GM19468 (cell line): ENCODE measurements around the gene GCLC.
"Not testable (repeated sequence)": the region's sequence is repeated elsewhere in the genome, so short reads cannot be mapped to it uniquely, and the experiment has no call there.

Experiments used
- ATAC-seq: cut with Tn5 transposase; IDR thresholded peaks from one replicate; pipeline ENCODE4 v1.9.1; 2021; ENCODE audit warnings: mild to moderate bottlenecking, moderate library complexity, moderate number of reproducible peaks; ENCODE audit not compliant: unreplicated experiment; ENCODE audit errors: extremely low read depth

GCLC gene

DNA sequence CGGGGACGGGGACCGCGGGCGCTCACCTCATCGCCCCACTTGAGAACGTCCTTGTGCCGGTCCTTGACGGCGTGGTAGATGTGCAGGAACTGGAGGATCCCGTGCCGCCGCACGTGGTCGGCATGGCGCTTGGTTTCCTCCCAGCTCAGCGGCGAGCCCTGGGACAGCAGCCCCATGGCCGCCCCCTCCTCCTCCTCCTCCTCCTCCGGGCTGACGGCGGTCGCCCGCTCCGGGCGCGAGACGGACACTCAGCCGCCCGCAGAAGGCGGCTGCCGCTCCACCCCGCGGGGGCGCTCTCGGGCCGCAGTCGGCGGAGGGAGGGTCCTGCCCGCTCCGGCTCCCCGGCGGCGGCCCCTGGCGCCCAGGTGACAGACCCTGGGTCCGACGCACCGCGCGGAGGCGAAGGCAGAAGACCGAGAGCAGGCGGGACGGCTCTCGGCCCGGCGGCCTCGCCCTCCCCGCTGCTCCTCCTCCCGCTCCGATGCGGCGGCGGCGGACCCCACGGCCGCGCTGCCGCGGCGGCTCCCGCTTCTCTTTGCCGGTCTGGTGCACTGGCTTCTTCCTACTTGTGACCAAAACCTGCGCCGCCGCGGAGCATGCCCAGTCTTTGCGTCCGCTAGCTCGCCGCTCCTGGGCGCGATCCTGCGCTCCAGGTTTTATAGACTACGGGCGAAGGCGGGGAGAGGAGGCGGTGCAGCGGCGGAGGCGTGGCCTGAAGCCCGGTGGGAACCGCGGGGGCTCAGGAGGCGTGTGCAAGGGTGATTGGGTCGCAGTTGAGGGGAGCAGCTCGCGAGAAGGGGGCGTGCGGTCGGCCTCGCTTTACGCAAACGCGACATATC lies at the start of gene GCLC:
Gene GCLC, minus strand, starts transcription at position 632 of the 839 bp plus-strand sequence. Its CDS starts 456 bp downstream, at position 176.
- peak; percentile 54 for ATAC-seq

DNA sequence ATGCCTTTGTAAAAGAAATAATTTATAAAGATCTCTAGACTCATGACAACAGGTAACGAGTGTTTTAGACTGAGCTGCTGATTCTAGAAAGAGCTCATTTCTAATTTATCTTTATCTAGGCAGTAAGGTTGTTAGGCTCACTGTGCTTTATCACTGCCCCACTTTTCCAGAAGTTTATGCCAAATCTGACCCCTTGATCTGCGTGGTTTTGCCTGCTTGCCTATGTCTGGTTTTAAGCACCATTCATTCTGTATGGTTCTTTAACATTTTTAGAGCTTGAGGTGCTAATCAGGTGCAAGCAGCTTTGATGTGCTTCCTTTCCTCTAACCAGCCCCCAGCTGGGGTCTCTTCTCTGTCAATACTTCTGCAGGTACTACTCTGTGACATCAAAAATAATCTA lies 49.7 kb upstream of the GCLC start:
- ATAC-seq = no peak

- ATAC-seq = no peak
These were observed 48.1 kb upstream of the GCLC start for GRCh38 chr6:53593001-53593488.

- ATAC-seq = no peak
These were observed 47.0 kb upstream of the GCLC start for GRCh38 chr6:53591873-53592272.

- ATAC-seq = no peak
These were observed 44.1 kb upstream of the GCLC start for GRCh38 chr6:53588816-53589509.

GRCh38 chr6:53587291-53587690 lies 42.4 kb upstream of the GCLC start:
- ATAC-seq = no peak

- no peak for ATAC-seq
These were observed 40.5 kb upstream of the GCLC start for GRCh38 chr6:53585208-53585900.

GRCh38 chr6:53584726-53585125 lies 39.8 kb upstream of the GCLC start:
- ATAC-seq = no peak

GRCh38 chr6:53583451-53583850 lies 38.5 kb upstream of the GCLC start:
- no peak for ATAC-seq

DNA sequence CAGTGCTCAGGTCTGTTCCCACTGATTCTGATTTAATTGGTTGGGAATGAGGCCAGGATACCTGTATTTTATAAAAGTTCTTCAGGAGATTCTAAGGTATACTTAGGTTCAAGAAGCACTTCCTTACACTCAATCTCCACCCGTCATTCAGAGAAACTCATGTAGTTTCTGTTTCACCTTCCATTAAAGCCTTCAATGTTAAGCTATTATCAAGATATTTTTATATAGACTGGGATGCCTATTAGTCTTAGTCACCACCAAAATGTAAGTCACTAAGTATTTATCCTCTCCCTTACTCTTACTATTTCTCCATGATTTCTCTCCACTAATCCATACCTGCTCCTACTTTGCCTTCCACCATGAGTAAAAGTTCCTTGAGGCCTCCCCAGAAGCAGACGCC lies 38.1 kb upstream of the GCLC start:
- ATAC-seq = no peak

DNA sequence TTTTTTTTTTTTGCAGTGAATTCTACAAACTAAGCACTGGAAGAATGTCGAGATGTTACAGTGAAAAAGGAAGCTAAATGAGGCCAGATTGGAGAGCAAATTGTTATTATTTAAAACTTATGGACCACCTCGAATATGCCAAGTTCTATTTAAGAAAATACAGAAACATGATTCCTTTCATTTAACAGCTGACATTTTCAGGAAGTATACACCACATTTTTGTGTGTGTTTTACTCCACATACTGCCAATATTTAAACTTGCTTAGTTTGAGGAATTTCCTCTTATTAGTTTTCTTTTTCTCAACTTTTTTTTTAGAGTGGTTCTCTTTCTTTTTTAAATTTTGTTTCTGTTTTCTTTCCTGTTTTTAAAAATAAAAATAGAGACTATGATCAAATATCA lies 37.0 kb upstream of the GCLC start:
- ATAC-seq = no peak

DNA sequence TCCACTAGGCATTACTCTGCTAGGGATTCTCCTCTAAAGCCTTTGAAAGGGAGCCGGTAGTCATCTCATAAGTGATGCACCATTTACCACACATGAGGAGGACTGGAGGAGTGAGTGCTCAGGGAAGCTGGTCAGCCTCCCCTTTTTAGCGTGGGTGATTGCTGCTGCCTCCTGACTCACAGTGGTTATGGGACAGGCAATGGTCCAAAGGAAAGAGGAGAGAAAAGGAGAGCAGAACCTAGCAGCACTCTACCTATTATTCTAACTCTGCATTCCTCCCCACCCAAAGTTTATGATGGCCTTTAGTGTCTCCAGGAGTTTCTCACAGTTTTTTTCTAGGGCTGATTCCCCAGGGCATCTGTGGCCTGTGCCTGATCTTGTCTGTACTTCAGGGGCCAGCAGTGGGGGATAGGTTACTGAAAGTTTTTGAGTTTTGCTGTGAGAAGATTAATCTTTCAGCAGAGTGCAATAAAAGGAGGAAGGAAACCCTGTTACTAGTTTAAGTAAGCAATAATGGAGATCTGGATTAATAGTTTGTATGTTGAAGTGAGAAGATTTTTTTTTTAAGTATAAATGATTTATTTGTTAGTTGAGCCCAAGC lies 36.4 kb upstream of the GCLC start:
- no peak for ATAC-seq

- ATAC-seq = no peak
These were observed 34.4 kb upstream of the GCLC start for GRCh38 chr6:53579338-53579737.

- no peak for ATAC-seq
These were observed 33.5 kb upstream of the GCLC start for GRCh38 chr6:53578371-53578770.

DNA sequence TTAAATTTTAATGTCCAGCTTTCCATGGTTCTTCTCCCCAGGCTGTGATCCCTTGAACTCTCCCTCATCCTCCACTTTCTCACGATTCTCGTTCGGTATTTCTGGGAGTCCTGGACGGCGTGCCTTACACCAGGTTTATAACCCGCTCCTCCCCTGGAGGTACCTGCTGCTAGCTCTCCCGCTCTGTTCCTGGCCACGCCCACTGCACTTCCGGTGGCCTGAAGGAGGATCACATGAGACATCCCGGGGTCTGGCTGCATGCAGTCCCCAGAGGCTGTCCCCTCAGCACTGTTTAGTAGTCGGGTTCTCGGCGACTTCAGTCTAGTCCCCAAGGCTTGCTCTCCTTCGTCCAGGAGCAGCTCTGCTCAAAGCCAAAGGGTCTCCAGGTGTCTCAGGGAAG lies 28.4 kb upstream of the GCLC start:
- ATAC-seq = no peak

- not testable (repeated sequence) for ATAC-seq
These were observed 27.5 kb upstream of the GCLC start for GRCh38 chr6:53572379-53572778.

DNA sequence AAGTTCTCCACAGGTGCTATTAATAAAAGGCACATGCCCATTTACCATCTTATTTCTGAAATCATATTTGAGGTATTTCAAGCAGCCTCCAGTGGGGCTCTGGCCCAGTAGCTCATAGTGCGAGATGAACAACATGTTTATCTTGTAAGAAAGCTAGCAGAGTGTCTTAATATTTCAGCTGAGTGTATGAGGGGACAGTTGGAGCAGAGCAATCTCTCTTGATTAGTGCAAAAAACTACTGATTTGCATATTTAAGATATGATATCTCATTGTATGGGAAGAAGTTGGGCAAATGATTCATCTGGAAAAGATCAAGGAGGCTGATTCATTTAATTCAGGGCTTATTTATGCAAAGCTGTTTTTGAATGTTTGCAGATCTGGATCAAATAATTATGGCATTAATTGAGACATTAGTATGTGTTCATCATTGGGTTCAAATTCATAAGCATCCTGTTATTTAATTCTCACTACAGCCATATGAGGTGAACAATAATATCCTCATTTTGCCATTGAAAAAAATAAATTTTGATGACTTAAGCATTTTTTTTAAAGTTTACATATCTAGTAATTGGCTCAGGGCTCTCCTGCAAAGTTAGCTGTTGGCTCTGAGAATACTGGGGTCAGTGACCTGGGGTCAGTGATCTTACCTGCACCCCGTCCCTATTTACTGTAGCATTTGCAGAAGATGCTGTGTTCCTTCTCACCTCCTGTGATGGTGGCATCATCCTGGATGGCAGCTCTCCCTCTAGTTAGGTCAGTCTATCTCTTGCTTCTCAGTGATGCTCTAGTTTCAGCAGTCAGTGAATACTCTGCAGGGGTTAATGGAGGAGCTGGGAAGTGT lies 24.1 kb upstream of the GCLC start:
- ATAC-seq = no peak

DNA sequence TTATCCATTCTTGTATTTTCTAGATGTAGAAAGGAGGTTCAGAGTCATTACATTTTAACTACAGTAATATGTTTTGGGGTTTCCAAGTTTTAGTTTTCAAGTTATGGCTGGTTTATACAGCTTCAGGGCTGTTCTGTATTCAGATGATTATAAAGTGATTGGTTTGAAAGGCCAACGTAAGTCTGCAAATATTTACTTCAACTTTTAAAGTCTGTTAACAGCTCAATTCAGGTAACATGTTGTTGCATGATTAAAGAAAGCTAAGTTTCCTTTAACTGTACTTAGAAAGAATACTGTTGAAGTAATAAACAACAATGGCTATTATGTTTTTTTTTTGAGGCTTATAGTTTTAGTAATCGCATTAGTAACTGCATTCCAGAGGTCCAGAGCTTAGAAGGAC lies 22.8 kb upstream of the GCLC start:
- ATAC-seq = no peak

DNA sequence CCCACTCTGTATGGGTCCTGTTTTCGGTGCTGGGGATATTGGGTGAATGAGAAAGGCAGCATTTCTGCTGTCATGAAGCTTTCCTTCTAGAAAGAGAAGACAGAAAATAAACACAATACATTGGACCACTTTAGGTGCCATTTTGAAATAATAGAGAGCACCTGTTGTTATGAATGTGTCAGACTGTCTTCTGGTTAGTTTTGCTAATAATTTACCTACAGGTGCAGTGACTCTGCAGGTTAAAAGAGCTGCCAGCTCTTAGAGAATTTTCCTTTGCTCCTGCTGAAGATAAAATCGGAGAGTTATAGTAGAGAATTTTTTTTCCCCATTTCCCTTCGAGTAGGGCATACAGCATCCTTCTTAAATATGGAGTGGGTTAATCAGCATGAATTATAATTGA lies 21.9 kb upstream of the GCLC start:
- ATAC-seq = no peak

- no peak for ATAC-seq
These were observed 21.0 kb upstream of the GCLC start for GRCh38 chr6:53565886-53566285.
